ENCODE results near the gene GPANK1. TPM values are rescaled to one million over a fixed set of nuclear protein-coding genes. Genes with fewer than 3 reads are reported as not detected.
A peak's percentile ranks its signal among the peaks of the same experiment; 100 is the strongest.

The GPANK1 gene
- total and polyA plus RNA-seq, 9 of the 15 experiments (the other 6 are each of a cell fraction or from before 2014, with no cell fraction given), result 32.2 to 111 (median 46.3) TPM

GRCh38 chr6:31663961-31664789, 622 bp downstream of the GPANK1 start (continued):
- no peak for TF ChIP-seq SMAD2 (IDR thresholded peaks at IDR 0.05; ENCODE audit: low read depth, low read length)
- no peak for TF ChIP-seq DDX20 (tag; IDR thresholded peaks at IDR 0.05; ENCODE audit: low read depth)
- TF ChIP-seq MLLT1 (IDR thresholded peaks at IDR 0.05), result peak; percentile 9 to 71; a peak in 3 of 4 replicates
- TF ChIP-seq SP2 (IDR thresholded peaks at IDR 0.05; ENCODE audit: extremely low read depth, low read depth, low read length, poor library complexity, severe bottlenecking), result no peak
- no peak for TF ChIP-seq IFI16 (CRISPR knock-in tag; IDR thresholded peaks at IDR 0.05)
- TF ChIP-seq ZNF77 (CRISPR knock-in tag; IDR thresholded peaks at IDR 0.05), result no peak
- TF ChIP-seq POLR2AphosphoS5 (IDR thresholded peaks at IDR 0.05; ENCODE audit: control insufficient read depth, insufficient read depth, low read depth, low read length), result peak; percentile 69; the same call in 1 of the 2 replicates
- TF ChIP-seq THRA (IDR thresholded peaks at IDR 0.05), result no peak
- peak; percentile 60 for TF ChIP-seq E2F8 (IDR thresholded peaks at IDR 0.05; ENCODE audit: low read depth, partially characterized antibody)
- TF ChIP-seq HBP1 (CRISPR knock-in tag; IDR thresholded peaks at IDR 0.05), result no peak
- TF ChIP-seq ZSCAN32 (CRISPR knock-in tag; IDR thresholded peaks at IDR 0.05), result peak; percentile 41
- TF ChIP-seq HOMEZ (CRISPR knock-in tag; IDR thresholded peaks at IDR 0.05), result no peak
- no peak for TF ChIP-seq HNRNPLL (IDR thresholded peaks at IDR 0.05; ENCODE audit: low read depth, low read length, poor library complexity, severe bottlenecking)
- no peak for TF ChIP-seq SMAD3 (CRISPR knock-in tag; conservative IDR thresholded peaks at IDR 0.05)
- TF ChIP-seq ZNF583 (CRISPR knock-in tag; IDR thresholded peaks at IDR 0.05), result 0 out of 2 replicates have a peak, but pooled peaks have one; percentile 39
- TF ChIP-seq TEAD1 (CRISPR knock-in tag; IDR thresholded peaks at IDR 0.05), result no peak; a peak in 1 of 4 replicates
- no peak for TF ChIP-seq ZNF143 (CRISPR knock-in tag; IDR thresholded peaks at IDR 0.05)
- TF ChIP-seq ZNF707 (CRISPR knock-in tag; conservative IDR thresholded peaks at IDR 0.05), result no peak
